Right lobe of liver (tissue), 6 donors: ENCODE data around the gene NFIA. TPM values are rescaled to one million over a fixed set of nuclear protein-coding genes. Genes with fewer than 3 reads are reported as not detected.
A peak's percentile ranks its signal among the peaks of the same experiment; 100 is the strongest.

ENCODE experiments used
- ATAC-seq, 4 donors: fragments of 200-7000 bp; cut with Tn5 transposase; one replicate each; pipeline ENCODE4 v1.9.1; 2020; ENCODE audit warnings: mild to moderate bottlenecking in 4 of 4, moderate library complexity in 4 of 4
- DNase-seq, 3 donors: peaks; one replicate each; pipeline ENCODE4 v3.0.0-alpha.2; 2020
- H3K27ac ChIP-seq, 3 donors: fragments of 200-600 bp; one replicate each; pipeline ENCODE4 v1.8.0; 2022
- H3K27me3 ChIP-seq, 2 donors: fragments of 200-600 bp; one replicate each; pipeline ENCODE4 v1.8.0; 2022
- H3K36me3 ChIP-seq, 4 donors: fragments of 200-600 bp; sonication (generic) in 1 of 4; one replicate each; pipeline versions ENCODE4 v1.5.1 to v1.8.0; 2017 to 2022; ENCODE audit warnings: control low read depth in 1 of 4
- H3K4me1 ChIP-seq, 4 donors: fragments of 200-600 bp; sonication (generic) in 1 of 4; one replicate each; pipeline versions ENCODE4 v1.5.1 to v1.8.0; 2017 to 2022; ENCODE audit warnings: control low read depth in 1 of 4
- H3K4me3 ChIP-seq, 3 donors: fragments of 200-600 bp; one replicate each; pipeline ENCODE4 v1.8.0; 2022
- H3K9me3 ChIP-seq, 4 donors: fragments of 200-600 bp; sonication (generic) in 1 of 4; one replicate each; pipeline versions ENCODE4 v1.5.1 to v1.8.0; 2017 to 2022; ENCODE audit warnings: control low read depth in 1 of 4
- POLR2A ChIP-seq: fragments of 450-650 bp; IDR thresholded peaks from one replicate; pipeline ENCODE4 v1.6.1; 2017; ENCODE audit warnings: antibody characterized with exemption, mild to moderate bottlenecking
- WGBS: methylation state at CpG from one replicate; pipeline ENCODE4 v1.1.6; 2018; ENCODE audit warnings: low coverage, low lambda C conversion rate; ENCODE audit not compliant: insufficient coverage; ENCODE audit errors: missing lambda C conversion rate; 5-methylcytosine and 5-hydroxymethylcytosine counted together
- intact Hi-C, 2 donors: fragments of 100-400 bp; cut with DNase I; formaldehyde crosslinking; loops; one replicate each; pipeline versions ENCODE4 v1.11.2 to v1.14.1; 2022
- total RNA-seq, 6 experiments: library from RNA; depleted of rRNA in 2 of 6; stranded (reverse); fragments of >200 nt in 2 of 6; fragmentation: NEBNext Ultra II Directional in 3 of 6; extraction: Animal tissue kit (Norgen Biotek cat#: 25700) in 3 of 6; gene quantifications; one replicate each; pipeline versions ENCODE4 v1.1.0 to v1.2.4, GENCODE V29; 2016 to 2023
- TF ChIP-seq, protein P1 (sequence below), 4 donors: fragments of 200-600 bp in 3 of 4; fragments of 450-650 bp in 1 of 4; IDR thresholded peaks; one replicate each; pipeline versions ENCODE4 v1.5.1 to v1.8.0; 2016 to 2022; ENCODE audit warnings: antibody characterized with exemption in 4 of 4, mild to moderate bottlenecking in 2 of 4
- donor health status: DM: no; HTN: yes; CAD: no.
- donor health status: DM: no; HTN: no; CAD: no.
- donor health status: DM: no; HTN: no; CAD: no.
- donor health status: DM: no; HTN: yes; CAD: no.
- donor health status: DM: no; HTN: yes; CAD: no.

The NFIA gene
- total RNA-seq, 6 experiments from 2014 or later, result 36.7 to 97.2 (median 57.9) TPM

- Histone ChIP-seq H3K27ac (no peak overlapping the region), H3K27me3 (no peaks in the 10 kb centered on the region), H3K4me1 (peaks cover 0 to 13% (median 5%) of the 10 kb centered on the region in 4 donors), H3K9me3 (no peaks in the 10 kb centered on the region), H3K4me3 (no peak overlapping the region), H3K36me3 (no peaks in the 10 kb centered on the region)
- intact Hi-C loops, result no loop called here
- ATAC-seq (no peak), DNase-seq (no peak)
- WGBS, result 80% methylated on average over 6 of the region's 8 CpGs
- TF ChIP-seq, protein P1, sequence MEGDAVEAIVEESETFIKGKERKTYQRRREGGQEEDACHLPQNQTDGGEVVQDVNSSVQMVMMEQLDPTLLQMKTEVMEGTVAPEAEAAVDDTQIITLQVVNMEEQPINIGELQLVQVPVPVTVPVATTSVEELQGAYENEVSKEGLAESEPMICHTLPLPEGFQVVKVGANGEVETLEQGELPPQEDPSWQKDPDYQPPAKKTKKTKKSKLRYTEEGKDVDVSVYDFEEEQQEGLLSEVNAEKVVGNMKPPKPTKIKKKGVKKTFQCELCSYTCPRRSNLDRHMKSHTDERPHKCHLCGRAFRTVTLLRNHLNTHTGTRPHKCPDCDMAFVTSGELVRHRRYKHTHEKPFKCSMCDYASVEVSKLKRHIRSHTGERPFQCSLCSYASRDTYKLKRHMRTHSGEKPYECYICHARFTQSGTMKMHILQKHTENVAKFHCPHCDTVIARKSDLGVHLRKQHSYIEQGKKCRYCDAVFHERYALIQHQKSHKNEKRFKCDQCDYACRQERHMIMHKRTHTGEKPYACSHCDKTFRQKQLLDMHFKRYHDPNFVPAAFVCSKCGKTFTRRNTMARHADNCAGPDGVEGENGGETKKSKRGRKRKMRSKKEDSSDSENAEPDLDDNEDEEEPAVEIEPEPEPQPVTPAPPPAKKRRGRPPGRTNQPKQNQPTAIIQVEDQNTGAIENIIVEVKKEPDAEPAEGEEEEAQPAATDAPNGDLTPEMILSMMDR (IDR thresholded peaks at IDR 0.05), result no peak
- no peak for TF ChIP-seq POLR2A
Measured at GRCh38 chr1:61445269-61445825, 363.0 kb downstream of the NFIA start.

DNA sequence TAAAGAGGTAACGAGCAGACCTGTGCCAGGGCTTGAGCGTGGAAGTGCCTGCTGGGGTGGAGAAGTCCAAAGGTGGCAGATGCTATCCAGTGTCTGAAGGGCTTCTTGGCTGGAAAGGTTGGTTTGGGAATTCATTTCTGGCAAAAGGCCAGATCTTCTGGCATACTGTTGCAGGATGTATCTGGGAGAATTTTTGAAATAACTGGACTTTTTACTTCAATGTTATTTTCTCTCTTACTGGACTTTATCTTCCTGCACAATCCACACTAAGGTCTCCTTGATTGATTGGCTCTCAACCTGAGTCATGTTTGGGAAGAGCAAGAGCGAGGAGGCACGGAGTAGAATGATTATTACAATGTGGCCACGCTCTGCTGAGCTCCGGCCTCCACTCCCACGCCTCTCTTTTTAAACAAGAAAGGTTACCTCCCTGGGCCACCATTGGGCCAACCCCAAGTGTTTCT lies 364.2 kb downstream of the NFIA start:
- ATAC-seq, result peak in 1 of 4 donors; percentile 26
- DNase-seq, result no peak
- no peak for TF ChIP-seq POLR2A
- TF ChIP-seq, protein P1 (IDR thresholded peaks at IDR 0.05), result no peak
- Histone ChIP-seq H3K4me3 (no peak overlapping the region), H3K27ac (no peak overlapping the region), H3K36me3 (no peaks in the 10 kb centered on the region), H3K4me1 (peaks cover 0 to 19% (median 5%) of the 10 kb centered on the region in 4 donors), H3K9me3 (no peaks in the 10 kb centered on the region), H3K27me3 (no peaks in the 10 kb centered on the region)
- 88% methylated on average over 6 of the region's 7 CpGs for WGBS
- intact Hi-C loops, result no loop called here

- intact Hi-C loops, result no loop called here
- no peak for TF ChIP-seq POLR2A
- TF ChIP-seq, protein P1 (IDR thresholded peaks at IDR 0.05), result no peak
Measured at GRCh38 chr1:61447106-61447967, 365.0 kb downstream of the NFIA start.

DNA sequence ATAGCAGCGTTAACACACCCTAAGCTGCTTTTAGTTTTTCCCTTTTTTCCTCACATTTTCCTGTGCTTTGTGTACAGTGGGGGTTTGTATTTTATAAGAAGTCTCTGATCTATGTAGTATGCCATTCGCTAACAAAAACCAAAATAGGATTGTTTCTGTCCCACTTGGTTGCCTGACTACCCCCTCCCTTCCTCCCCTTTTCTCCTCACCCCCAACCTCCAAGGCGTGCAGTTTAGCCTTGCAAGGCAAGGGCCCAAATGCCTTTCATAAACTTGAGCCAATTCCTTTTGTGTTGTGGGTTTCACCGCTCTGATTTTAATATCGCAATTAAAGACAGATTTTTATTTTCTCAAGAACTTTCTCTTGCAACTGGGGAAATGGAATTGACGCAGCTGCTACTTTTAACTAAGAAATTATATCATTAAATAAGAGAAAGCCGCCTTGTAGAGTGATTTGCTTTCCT lies 365.6 kb downstream of the NFIA start:
- 86% methylated on average over 7 of the region's 7 CpGs for WGBS
- no peaks in the 10 kb centered on the region for H3K9me3 ChIP-seq
- no peaks in the 10 kb centered on the region for H3K36me3 ChIP-seq
- intact Hi-C loops, result no loop called here
- TF ChIP-seq POLR2A, result no peak
- TF ChIP-seq, protein P1 (IDR thresholded peaks at IDR 0.05), result no peak
- H3K27ac ChIP-seq, result peak overlapping the region in 1 of 3 donors; percentile 18
- no peak for DNase-seq
- peaks cover 0 to 23% (median 10%) of the 10 kb centered on the region in 4 donors for H3K4me1 ChIP-seq
- no peak for ATAC-seq
- H3K27me3 ChIP-seq, result no peaks in the 10 kb centered on the region
- H3K4me3 ChIP-seq, result no peak overlapping the region

More at GRCh38 chr1:61447106-61447967, 365.0 kb downstream of the NFIA start:
- Histone ChIP-seq H3K4me3 (no peak overlapping the region), H3K27ac (no peak overlapping the region), H3K27me3 (no peaks in the 10 kb centered on the region), H3K4me1 (peaks cover 0 to 19% (median 6%) of the 10 kb centered on the region in 4 donors), H3K9me3 (no peaks in the 10 kb centered on the region), H3K36me3 (no peaks in the 10 kb centered on the region)
- WGBS, result 79% methylated on average over 17 of the region's 19 CpGs
- ATAC-seq (no peak), DNase-seq (no peak)
